ENCODE measurements around the gene ARHGAP24.
"Not testable (repeated sequence)": the region's sequence is repeated elsewhere in the genome, so short reads cannot be mapped to it uniquely, and the experiment has no call there.

The ARHGAP24 gene

DNA sequence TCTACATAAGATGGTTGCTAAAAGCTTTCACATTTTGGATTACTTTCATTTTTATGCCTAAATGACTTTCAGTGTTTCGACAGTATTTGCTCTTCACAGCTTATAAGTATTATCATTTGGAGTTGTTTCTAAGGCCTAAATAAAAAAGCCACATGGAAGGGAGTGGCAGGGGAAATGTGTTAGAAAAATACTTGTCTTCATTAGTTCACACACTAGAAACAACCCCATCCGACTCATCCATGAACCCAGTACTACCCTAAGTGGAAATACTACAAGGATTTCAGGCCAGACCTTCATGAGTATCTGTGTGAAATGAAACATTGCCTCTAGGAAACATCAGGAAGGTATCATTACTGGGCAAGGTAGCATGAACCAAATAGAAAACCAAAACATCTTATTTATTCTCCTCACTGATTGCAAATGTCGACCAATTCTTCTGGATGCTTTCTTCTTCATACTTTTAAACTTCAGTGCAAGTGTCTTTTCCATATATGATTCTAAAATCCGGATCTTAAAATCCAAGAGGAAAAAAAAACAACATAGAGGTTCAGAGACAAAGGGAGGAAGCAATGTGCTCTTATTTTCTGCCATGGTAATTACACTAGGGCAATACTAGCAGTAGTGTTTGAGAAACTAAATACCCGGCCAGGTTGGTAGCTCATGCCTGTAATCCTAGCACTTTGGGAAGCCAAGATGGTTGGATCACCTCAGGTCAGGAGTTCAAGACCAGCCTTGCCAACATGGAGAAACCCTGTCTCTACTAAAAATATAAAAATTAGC, 349.4 kb downstream of the ARHGAP24 start:
- no peak for FAIRE-seq

DNA sequence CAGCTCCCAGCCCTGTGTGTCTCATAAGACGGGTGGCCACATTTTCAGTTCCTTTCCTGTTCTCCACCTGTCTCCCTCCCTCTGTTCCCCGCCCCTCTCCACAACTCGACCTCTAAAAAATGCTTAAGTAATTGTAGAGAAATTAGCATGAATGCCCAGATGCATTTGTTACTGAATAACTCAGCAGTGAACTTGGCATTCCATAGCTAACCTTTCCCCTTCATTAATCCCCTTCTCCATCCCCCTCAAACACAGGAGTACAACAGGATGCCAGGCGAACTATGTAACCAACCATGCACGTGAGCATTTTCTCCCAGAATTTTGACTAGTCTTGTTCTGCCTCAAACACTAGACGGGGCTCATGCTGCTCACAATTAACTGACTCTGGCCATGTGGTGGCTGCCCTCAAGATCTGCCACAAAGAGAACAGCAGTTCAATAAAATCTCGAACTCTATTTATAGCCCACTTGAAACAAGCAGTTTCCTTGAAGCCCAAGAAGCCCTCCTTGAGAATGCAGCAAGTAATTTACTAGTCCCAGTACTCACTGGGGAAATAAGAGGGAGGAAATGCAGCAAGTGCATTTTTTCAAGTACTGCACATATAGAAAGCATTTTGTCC, 351.2 kb downstream of the ARHGAP24 start:
- no peak for FAIRE-seq

DNA sequence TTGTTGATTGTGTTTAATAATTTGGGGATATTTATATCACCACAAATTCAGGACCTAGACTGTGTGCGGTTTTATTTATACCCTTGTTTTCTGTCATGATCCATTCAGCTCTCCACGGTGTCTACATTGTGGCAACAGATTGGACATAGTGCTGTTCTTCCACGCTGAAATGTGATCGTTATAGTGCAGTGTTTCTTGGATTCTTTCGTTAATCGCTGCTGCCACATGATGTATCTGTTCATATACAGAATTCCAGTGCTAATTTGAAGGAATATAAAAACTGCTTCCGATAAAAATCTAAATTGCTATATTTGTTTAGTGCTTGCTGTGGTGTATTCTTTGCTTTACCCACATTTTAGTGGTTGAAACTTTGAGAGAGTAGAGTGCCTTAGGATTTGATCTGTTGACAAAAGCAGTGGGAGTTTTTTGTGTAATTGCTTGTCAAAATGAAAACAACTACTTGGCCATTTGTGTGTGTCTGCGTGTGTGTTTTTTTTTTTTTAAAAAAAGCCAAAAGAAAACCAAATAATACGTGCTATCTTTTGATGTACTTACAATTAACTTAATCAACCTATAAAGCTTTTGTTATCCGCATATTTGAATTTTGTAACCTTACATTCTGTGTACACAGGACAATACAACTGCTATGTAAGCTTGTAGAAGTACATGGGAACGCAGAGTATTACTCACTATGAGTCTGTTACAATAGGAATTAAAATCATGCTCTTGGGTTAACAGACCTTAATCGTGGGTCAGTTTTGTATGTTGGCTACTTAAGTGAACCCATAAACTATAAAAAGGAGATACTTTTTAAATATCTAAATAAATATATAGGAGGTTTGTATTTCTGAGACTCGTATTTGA, 353.3 kb downstream of the ARHGAP24 start:
- FAIRE-seq = no peak

DNA sequence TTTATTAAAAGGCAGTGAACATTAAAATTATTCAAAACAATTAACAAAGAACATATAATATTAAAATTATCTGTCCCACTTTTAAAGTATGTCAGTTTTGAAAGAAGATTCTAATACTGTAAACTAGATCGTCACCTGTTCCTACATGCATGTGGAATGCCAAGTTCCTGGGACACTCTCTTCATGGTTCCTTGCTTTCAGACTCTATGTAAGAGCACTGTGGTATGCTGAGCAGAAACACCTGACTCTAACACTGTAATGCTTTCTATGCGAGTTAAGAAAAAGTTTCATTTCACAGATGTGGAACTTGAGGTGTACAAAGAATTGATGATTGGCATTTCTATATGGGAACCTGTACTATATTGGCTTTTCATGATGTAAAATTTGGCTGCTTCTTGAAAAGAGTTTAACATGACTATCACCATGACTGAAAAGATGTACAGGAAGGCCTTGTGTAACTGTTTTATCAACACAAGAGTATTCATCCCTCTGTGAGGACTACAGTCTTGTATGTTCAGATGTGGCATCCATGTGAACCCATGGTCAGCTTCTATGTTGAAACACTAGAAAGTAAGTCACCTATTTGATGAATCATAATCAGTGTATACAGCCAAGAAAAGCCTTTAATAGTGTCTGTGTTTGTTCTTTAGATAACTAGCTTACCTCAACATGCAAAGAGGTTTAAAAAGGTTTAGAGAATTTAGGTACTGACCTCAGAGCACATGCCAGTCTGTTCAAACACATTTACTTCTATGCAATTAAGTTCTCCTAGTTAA, 354.5 kb downstream of the ARHGAP24 start:
- no peak for FAIRE-seq

DNA sequence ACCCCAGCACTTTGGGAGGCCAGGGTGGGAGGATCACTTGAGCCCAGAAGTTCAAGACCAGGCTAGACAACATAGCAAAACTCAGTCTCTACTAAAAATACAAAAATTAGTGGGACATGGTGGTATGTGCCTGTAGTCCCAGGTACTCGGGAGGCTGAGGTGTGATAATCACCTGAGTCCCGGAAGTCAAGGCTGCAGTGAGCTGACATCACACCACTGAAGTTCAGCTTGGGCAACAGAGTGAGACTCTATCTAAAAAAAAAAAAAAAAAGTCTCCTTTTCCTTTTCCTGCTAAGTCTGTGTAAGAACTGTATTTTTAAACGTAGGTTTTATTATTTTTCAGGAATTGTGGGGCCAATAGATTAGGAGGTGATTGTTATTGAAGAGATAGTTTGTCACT, 356.7 kb downstream of the ARHGAP24 start:
- FAIRE-seq = no peak

DNA sequence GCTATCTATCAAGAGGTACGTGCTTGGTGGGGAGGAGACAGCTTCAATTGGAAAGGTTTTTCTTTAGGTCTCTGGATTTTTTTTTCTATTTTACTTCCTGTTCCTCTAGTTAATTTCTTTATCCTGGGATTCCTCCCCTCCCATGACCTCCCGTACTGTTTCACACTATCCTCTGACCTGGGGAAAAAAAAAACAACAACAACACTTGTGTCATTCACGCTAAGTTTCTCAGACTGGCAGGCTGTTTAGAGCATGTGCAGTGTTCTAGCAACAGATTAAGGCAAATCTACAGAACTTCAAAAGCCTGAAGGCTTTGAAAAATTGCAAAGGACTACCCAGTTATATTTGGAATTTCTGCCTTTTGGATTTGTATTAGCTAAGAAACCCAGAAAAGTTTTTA, 358.4 kb downstream of the ARHGAP24 start:
- FAIRE-seq = no peak

DNA sequence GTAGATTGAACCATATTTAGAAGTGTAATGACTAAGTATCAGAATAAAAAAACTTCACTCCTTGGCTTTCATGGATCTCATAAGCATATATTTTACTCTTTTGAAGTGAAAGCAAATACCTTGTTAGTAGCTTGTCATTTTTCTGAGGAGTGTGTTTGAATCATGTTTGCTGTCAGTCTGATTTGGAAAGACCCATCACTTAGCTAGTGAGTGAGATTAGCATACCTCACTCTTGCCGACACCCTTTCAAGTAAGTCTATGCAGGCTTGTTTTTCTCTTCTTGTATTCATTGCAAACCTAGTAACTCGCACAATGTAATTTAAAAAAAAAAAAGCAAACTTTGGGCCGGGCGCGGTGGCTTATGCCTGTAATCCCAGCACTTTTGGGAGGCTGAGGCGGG, 360.0 kb downstream of the ARHGAP24 start:
- no peak for FAIRE-seq

GRCh38 chr4:85836588-85837438, 361.9 kb downstream of the ARHGAP24 start:
- no peak for FAIRE-seq

- FAIRE-seq = no peak
These were observed 362.4 kb downstream of the ARHGAP24 start for GRCh38 chr4:85837439-85837733.

- FAIRE-seq = not testable (repeated sequence)
These were observed 365.1 kb downstream of the ARHGAP24 start for GRCh38 chr4:85839981-85840451.

DNA sequence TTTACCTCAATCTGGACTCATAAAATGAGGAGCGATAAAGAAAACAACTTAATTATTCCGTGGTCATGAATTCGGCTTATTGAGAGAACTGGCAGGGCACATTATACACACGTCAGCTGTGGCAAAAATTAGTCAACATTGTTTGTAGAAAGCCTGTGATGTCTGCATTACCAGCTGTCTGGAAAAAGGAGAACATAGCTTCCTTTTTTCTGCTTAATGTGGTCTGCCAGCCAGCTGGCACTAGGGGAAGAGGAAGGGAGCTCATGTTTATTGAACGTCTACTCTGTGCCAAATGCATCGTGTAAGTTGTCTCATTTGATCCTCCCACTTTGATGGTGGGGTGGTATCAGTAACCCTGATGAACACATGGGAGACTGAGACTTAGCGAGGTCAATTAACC, 367.6 kb downstream of the ARHGAP24 start:
- FAIRE-seq = no peak

- not testable (repeated sequence) for FAIRE-seq
These were observed 378.8 kb downstream of the ARHGAP24 start for GRCh38 chr4:85853740-85854139.

DNA sequence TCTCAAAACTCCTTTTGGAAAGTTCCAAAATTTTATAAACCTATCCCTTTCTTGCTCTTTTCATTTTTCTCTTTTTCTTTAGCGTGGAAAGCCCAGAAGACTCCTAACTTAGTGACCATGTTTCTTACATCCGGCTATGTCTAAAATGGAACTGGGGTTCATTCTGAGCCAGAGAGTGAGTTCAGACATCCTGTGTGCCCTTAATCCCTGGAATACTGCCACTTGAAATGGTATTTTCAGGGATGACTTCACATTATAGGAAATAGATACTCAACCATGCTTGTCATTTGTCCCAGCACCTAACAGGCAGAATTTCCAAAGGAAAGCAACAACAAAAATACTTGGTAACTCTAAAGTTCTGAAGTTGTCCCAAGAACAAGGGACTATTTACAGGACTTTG, 379.6 kb downstream of the ARHGAP24 start:
- FAIRE-seq = no peak

DNA sequence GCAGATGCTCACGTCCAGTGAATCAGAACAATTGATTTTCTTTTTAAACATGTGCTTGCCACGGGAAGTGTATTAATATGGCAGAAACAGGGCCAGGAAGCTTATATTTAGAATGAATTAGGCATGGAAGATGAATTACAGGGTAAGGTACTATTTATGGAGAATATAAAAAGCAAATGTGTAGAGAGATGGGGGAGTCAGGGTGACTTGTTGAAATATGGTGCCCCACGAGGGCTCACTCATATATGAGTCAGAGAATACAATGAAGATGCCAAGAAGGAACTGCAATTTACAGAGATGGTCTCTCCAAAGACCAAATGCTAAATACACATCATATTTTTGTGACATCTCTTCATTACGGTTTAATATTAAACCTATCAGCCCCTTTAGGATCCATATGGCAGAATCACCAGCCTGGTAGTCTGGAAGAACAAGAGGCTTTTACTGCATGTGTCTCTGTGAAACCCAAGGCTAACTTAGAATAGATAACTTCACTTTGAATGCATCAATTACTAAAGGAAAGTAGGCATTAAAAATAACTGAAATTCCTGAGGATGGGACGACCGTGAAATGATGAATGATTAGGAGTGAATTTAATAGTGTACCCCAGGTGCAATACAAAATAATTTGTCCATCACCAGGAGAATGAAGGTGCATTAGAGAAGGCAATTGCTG, 385.3 kb downstream of the ARHGAP24 start:
- FAIRE-seq = no peak

DNA sequence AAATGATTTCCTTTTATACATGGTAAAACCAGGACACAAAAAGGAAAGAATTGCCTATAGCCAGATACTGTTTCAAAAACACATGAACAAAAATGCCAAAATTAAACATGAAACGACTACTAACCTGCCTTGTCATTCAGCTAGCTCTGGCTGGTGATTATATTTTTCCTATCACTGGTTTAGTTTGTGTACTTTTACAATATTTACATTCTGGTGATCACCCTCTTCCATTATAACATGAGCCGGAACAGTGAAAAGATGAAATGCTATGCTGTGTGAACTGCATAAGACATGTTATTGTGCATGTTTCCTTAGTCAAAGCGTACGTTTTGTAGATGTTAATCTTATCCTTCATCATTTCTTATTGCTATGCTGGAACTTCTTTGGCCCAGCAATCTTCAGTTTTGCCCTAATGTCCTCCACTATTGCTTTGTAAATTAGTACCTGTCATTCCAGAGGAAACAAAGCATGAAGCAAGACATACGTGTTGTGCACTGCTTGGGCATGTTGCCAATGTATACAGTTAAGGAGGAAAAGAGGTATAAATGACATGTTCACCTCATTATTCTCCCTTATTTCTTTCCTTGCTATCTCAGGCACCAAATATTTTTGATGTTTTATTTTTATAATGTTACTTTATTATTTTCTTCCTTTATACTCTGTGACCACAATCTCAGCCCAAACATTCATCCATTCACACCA, 386.3 kb downstream of the ARHGAP24 start:
- FAIRE-seq = no peak

DNA sequence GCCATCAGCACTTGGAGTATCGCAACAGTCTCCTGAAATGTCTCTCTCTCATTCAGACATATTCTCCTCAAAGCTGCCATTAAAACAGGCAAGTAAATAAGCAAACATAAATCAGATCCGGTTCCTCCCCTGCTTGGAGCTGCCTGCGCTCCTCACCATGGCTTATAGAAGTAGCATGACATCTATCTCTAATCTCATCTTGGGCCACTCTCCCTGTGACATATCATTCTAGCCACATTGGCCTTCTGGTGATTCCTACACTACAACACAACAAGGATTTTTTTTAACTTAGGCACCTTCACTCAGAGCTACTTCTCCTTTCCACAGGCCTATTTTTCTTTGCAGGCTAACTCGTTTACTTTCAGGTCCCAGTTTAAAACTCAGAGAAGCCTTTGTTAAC, 387.9 kb downstream of the ARHGAP24 start:
- FAIRE-seq = no peak

DNA sequence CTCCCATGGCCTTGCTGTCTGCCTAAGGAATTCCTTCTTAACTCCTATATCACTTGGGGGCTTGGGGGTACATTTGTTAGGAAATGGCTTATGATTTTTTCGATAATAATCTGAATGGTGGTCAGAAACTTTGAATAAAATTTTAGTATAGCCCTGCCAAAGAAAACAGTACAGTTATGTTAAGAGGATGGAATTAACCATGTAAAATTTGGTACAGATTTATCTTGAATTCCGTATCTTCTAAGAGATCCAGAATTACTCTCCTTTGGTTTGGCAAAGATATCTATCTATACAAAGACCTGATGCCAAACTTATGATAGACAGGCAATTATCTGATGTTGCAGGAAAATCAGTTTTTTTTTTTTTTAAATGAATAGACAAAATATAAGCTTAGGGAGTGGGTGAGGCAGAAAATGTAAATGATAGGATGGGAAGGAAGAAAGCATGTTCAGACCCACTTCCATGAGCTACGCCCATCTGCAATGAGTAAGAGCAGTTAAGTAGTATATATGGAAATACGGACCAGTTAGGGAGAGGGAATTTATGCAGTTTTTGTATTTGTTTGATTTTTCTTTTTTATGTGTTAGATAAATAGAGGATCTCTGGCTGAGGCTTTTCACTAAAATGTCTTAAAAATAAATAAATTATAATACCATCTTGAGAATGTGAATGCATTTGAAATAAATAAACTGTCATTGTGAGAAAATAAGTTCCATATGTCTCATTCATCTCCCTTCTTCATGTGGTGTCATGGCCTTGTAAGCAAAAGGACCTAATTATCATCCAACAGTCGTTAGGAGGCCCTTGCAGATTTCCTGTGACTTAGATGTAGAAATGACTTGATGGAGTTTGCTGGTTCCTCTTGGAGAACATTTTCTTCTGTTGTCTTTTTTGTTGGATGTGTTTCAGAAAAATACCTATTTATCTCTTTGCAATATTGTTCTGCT, 389.6 kb downstream of the ARHGAP24 start:
- FAIRE-seq = no peak

- FAIRE-seq = peak; percentile 93
These were observed 390.3 kb downstream of the ARHGAP24 start for GRCh38 chr4:85865256-85865655.

- no peak for FAIRE-seq
These were observed 391.6 kb downstream of the ARHGAP24 start for GRCh38 chr4:85866508-85866907.

- FAIRE-seq = no peak
These were observed 392.3 kb downstream of the ARHGAP24 start for GRCh38 chr4:85867271-85867670.

Data from TTC549 (cell line).